HG03135 (cell line): ENCODE measurements around the gene AKR1C4.
"Not testable (repeated sequence)": the region's sequence is repeated elsewhere in the genome, so short reads cannot be mapped to it uniquely, and the experiment has no call there.

Experiments used
- ATAC-seq: cut with Tn5 transposase; IDR thresholded peaks from one replicate; pipeline ENCODE4 v1.9.1; 2021; ENCODE audit warnings: mild to moderate bottlenecking, moderate library complexity; ENCODE audit not compliant: unreplicated experiment

Gene AKR1C4

GRCh38 chr10:5199398-5199797, 2.8 kb downstream of the AKR1C4 start:
- ATAC-seq: no peak

- no peak for ATAC-seq
Observed at GRCh38 chr10:5206799-5207198, 10.2 kb downstream of the AKR1C4 start.

GRCh38 chr10:5209776-5210175, 13.1 kb downstream of the AKR1C4 start:
- not testable (repeated sequence) for ATAC-seq

GRCh38 chr10:5210261-5210660, 13.6 kb downstream of the AKR1C4 start:
- ATAC-seq: not testable (repeated sequence)

- ATAC-seq: no peak
Observed at GRCh38 chr10:5211696-5212536, 15.3 kb downstream of the AKR1C4 start.

GRCh38 chr10:5216801-5217200, 20.2 kb downstream of the AKR1C4 start:
- no peak for ATAC-seq

DNA sequence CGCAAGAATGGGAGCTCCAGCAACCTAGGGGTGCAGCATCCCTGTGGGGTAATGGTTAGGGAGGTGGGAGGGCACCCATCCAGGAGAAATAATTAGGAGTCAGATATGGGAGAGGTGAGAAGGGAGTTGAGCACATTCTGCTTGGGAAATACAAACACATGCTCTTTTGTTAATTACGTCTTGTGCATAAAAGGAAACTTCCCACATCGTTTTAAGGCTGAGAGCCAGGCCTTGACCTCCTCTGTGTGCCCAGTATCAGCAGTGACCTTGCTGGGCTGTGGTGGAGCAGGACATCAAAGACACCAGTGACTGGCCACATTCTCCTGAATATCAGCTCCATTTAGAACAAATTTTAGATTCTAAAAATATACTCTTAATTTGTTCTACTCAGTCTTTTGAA, 22.6 kb downstream of the AKR1C4 start:
- no peak for ATAC-seq

- not testable (repeated sequence) for ATAC-seq
Observed at GRCh38 chr10:5222942-5223341, 26.3 kb downstream of the AKR1C4 start.

DNA sequence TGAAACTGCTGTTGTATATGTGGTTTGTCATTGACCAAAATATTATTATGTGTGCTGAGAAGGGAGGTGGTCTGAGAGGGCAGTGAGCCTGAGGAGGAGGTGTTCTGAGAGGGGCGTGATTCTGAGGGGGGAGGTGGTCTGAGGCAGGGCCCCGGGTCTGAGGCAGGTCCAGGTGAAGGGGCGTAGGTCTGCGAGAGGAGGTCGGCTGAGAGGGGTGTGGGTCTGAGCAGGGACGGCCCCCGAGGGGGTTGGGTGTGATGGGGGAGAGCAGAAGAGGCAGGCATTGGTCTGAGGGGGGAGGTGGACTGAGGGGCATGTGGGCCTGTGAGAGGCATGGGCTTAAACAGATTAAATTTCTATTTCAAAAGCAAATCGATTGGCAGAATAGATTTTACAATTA, 32.4 kb downstream of the AKR1C4 start:
- no peak for ATAC-seq

- ATAC-seq: no peak
Observed at GRCh38 chr10:5233324-5233723, 36.7 kb downstream of the AKR1C4 start.

- no peak for ATAC-seq
Observed at GRCh38 chr10:5234106-5234860, 37.6 kb downstream of the AKR1C4 start.

GRCh38 chr10:5237541-5237940, 40.9 kb downstream of the AKR1C4 start:
- ATAC-seq: not testable (repeated sequence)

GRCh38 chr10:5242585-5242984, 45.9 kb downstream of the AKR1C4 start:
- no peak for ATAC-seq

DNA sequence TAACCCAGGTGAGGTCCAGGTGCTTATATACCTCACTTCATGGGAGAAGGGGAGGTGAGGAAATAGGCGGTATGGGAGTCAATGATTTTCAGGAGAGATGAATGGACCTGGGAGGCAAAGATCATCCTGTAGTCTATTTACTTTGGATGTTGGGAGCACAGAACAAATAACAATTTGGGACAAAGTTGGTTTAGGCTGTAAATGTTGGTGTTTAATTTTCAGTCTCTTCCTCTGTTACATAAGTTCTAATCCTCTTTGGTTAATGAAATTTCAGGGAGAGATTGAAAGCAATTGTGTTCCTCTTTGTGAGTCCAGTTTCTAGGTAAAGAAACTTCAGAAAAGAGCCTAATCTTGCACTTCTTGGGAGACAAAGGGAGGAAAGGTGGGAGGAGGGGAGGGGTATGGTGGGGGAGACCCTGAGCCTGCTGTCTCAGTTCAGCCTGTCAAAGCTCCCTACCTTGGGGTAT, 46.9 kb downstream of the AKR1C4 start:
- ATAC-seq: no peak

DNA sequence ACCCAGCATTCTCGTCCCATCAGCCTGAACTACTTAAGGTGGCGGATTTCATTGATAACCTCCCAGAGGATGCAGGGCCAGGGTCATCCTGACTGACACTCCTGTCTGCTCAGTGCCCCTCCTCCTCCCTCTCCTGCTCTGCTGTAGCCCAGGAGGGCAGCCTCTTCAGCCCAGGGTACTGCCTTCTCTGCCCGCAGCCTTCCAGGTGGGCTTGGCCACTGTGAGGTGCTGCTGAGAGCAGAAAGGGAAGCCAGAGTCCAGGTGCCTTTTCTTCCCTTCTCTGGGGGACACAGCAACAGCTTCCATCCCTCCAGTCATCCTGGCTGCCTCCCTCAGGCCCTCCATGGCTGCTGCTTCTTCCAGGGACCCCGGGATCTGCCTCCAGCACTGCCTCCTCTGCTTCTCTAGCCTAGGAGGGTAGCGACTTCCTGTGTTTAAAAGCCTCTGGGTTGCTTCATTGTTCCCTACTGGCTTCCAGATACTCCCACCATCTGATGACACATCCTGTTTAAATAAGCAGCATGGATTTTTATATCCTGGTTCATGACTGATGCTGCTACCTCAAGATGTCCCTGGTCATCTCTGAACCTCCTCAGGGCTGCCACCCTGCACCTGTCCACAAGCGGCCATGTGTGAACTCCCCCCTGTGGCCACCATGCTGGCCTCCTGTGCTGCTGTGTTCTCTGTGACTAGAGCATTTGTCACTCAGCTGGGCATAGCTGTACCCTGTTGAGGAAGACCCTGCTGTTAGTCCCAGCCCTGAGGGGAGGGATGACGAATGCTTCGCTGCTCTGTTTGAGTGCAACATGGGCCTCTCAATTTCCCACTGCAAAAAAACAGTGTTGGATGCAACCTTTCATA, 55.8 kb downstream of the AKR1C4 start:
- no peak for ATAC-seq

GRCh38 chr10:5254488-5254887, 57.9 kb downstream of the AKR1C4 start:
- no peak for ATAC-seq

- ATAC-seq: not testable (repeated sequence)
Observed at GRCh38 chr10:5257768-5258167, 61.1 kb downstream of the AKR1C4 start.

DNA sequence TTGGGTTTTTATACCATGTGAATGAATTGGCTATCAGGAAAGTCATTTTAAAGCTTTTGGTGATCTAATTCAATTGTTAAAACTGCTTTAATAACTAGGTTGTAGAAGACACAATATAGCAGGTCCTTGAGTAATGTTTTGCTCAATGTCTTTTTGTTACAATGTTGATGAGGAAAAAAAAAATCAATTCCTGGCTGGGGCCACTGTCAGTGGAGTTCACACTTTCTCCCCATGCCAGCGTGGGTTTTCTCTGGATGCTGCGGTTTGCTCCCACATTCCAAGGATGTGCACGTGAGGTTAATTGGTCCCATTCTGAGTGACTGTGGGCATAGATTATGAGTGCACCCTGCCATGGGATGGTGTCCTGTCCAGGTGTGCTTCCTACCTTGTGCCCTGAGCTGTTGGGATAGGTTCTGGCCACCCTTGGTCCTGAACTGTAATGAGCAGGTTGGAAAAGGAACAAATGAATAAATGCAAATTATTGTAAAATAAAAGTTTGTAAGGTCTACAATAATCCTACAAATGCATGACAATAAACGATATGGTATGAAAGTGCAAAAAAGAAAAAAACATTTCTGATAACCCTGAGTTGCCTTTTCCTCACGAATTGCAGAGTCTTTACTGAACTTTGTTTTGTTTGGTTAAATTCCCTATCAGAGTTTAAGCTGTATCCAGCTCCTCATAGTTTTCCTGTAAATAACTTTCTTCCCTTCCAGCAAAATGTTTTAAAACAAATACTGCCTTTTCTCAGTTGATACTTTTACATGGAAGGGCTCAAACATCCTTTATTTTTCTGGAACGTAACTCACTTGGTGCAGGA, 62.7 kb downstream of the AKR1C4 start:
- no peak for ATAC-seq

DNA sequence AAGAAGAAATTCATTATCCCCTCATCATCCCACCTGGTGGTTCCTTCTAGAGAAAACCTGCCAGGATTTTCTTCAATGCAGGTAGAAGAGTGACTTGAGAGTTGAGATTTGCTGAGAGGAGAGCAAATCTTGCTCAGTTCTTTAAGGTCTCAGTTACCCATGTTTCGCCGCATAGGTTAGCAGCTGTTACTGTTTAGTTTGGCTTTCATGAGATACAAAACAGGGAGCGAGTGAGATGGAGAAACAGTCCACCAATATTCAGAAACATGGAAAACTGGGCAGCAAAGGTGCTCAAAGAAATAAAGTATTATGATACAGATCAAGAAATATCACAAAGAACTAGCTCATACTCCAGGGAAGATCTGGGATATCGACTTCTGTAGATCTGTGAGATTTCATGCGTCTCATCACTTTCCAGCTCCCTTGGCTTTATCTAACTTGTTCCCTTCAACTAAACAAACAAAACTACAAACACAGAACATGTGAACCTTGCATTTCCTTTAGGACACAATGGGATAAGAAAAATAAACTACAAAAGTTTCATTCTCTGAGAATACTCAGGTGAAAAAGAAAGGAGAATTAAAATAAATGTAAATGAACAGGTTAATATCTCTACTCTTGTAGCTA, 63.4 kb downstream of the AKR1C4 start:
- no peak for ATAC-seq

- ATAC-seq: no peak
Observed at GRCh38 chr10:5260828-5261227, 64.2 kb downstream of the AKR1C4 start.
